DMS153 treated with DMSO at 0.1 percent for 48 hours (cell line): Measurements from ENCODE around the gene TOP3B.

Experiments
- DNase-seq: peaks from one replicate; lab custom pipeline; 2025; ENCODE audit not compliant: unreplicated experiment; lab: John Stamatoyannopoulos, UW

The TOP3B gene

GRCh38 chr22:21982338-21982965 lies at the start of gene TOP3B:
TSS of gene TOP3B (minus strand) at chr22:21982787. CDS start at chr22:21975709, 7,078 bp downstream.
- DNase-seq = peak; percentile 21

DNA sequence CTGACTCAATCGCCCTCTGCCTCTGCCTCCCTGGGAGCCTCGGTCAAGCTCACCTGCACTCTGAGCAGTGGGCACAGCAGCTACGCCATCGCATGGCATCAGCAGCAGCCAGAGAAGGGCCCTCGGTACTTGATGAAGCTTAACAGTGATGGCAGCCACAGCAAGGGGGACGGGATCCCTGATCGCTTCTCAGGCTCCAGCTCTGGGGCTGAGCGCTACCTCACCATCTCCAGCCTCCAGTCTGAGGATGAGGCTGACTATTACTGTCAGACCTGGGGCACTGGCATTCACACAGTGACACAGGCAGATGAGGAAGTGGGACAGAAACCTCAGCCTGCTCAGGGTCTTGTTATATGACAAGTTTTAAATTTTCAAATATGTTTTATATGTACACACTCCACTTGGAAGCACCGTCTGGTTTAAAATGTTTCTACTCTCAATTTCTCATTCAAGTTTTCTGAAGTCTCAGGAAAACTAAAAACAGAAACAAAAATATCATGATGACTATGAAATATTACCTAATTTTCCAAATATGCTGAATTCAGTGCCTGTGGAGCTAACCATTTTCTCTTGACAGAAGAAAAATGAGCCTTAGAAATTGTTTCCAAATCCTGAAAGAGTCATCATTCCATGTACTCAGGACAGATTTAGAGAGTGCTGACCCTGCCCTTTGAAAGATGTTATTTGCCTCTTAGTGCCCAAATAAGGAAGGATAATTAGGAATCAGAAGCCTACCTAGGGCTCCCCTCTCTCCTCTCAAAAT lies 48.8 kb upstream of the TOP3B start:
- DNase-seq = no peak

DNA sequence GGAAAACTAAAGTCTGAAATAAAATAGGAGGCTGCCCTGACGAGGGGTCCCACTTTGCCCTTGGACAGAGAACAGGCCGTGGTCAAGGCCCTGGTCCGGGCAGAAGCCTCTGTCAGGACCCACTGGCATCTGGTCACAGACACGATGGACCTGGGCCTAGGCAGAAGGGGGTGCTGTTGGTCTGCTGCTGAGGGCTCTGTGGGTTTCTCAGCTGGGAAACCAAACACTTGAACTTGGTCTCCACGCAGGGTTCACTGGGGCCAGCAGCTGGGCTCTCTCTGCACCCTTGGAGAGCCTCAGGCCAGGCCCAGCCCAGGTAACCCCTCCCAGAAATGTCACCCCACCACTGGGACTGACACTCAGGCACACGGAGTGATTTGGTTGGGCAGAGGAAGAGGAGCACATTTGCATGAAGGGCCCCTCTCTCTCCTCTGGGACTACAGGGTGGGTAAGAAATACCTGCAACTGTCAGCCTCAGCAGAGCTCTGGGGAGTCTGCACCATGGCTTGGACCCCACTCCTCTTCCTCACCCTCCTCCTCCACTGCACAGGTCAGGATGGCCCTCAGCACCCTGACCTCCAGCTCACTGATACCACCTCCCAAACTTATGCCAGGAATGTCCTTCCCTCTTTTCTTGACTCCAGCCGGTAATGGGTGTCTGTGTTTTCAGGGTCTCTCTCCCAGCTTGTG lies 48.1 kb upstream of the TOP3B start:
- no peak for DNase-seq

- no peak for DNase-seq
Observed at GRCh38 chr22:22027955-22028354, 45.4 kb upstream of the TOP3B start.

DNA sequence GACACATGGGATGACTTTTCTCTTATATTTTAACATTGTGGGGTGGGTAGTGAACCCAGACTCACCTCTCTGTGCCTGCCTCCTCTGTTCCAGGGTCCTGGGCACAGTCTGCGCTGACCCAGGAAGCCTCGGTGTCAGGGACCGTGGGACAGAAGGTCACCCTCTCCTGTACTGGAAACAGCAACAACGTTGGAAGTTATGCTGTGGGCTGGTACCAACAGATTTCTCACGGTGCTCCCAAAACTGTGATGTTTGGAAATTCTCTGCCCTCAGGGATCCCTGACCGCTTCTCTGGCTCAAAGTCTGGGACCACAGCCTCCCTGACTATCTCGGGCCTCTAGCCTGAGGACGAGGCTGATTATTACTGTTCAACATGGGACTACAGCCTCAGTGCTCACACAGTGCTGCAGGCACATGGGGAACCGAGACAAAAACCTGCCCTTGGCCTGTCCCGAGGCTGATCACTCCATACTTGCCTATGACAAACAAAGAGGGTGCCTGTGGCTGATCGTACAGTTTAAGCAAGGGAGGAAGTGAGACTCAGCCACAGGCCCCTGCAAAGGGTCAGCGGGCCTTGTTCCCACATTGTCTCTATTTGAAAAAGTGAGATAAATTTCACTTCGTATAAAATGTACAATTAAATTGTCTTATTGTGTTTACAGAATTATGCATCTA lies 43.7 kb upstream of the TOP3B start:
- no peak for DNase-seq

- no peak for DNase-seq
Observed at GRCh38 chr22:22025320-22026156, 43.0 kb upstream of the TOP3B start.

DNA sequence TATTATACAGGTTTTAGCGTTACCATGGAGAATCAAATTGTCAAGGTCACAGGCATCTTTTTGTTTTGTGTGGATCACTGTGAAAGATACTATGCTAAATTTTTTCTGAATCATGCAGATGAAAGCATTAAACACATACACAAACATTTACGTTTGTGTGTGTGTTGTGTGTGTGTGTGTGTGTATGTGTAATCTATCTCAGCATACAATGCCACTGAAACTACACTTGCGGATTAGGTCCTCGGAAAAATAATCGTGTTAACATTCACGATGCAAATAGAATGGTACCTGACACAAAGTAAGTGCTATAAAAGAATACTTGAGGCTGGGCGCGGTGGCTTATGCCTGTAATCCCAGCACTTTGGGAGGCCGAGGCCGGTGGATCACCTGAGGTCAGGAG lies 41.9 kb upstream of the TOP3B start:
- DNase-seq = no peak

GRCh38 chr22:22023581-22024137 lies 41.1 kb upstream of the TOP3B start:
- no peak for DNase-seq

DNA sequence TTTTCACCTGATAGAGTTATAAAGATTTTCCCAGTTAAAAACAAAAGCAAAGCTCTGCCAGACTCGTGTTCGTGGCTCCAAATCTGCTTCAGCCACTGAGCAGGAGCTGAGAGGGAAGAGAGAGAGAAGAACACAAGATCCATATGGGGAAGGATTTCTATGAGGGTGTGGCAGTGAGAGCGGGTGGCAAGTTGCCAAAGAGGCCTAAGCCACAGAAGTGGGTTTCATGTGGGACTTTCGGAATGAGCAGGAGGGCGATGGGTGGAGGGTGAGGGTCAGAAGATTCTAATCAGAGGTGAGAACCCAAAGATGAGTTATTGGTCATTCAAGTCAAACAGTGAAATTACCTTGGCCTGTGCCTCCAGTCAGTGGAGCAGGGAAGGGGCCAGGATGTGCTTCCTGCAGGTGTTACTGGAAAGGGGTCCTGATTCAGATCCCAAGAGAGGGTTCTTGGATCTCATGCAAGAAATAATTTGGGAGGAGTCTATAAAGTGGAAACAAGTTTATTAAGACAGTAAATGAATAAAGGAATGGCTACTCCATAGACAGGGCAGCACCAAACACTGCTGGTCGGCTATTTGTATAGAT lies 40.5 kb upstream of the TOP3B start:
- no peak for DNase-seq

DNA sequence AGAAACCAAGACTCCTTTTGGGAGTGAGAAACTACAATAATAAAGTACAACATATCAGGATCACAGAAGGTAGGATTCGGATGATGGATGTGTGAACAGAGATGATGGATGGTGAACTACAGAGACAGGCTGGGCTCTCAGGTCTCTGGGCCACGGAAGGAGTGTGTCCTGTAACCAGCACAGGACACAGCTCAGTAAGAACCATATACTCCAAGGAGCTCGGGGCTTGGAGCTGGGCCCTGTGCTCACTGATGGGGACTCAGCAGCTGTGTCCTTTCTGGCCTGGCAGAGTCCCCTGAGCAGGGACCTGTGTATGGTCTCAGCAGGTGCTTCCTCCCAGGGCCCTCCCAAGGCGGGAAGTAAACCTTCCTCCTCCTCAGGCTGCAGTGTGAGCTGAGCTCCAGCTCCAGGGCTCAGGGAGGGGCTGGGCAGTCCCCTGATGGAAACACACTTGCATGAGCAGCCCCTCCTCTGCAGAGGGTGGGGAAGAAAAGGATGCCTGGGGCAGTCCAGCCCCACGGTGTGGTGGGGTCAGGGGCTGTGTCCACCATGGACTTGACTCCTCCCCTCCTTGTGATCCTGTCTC lies 39.8 kb upstream of the TOP3B start:
- DNase-seq = no peak

DNA sequence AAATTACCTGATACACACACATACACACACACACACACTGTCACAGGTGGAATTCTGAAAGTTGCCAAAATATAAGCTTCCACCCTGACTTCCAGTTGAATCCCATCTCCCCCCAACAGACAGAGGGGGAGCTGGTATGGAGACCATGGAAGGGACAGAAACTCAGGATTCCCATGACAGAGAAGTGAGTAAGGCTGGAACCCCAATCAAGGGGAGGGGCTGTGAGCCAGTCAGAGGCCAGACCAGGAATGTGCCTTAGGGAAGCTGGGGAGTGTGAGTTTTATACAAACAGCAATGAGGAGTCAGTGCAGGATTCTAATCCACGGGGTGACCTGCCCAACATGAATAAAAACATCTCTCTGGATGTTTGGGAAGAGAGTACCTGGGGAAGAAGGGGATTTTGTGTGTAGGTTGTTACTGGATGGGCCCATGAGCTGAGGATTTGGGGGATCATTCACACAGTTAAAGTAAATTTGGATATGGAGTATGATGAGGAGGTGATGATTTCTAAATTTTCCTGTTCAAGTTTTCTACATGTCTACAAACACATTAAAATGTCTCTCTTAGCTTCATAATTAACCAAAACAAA lies 38.7 kb upstream of the TOP3B start:
- no peak for DNase-seq

- no peak for DNase-seq
Observed at GRCh38 chr22:22020425-22020852, 37.9 kb upstream of the TOP3B start.

DNA sequence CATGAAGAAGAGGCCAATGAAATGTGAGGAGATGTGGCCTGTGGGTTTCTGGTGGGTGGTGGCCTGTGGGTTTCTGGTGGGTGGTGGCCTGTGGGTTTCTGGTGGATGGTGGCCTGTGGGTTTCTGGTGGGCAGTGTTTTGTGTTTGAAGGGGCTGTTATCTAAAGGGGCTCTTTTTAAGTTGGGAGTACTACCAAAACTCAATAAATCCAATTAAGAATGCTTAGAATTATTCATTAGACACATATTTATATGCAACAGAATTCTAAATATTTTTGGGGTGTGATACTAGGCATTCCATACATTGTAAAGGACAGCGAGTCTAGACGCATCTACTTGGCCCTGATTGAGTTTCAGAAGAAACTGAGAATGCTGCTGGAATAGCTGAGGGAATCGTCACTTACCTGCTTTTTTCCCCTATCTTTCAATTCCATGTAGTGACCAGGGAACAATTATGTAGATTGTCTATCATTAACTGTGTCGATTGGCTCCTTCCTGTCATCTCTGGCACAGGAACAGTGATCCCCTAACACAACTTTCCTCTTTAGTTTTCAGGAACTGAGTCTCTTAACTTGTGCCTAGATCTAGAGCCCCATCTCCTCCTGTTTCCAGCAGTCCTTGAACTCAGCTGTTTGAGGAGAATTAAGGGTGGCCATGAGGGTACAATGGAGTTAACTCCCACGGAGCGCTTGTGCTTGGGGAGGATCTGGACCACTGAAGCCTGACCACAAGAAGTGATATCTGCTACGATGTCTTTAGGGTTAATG lies 37.3 kb upstream of the TOP3B start:
- no peak for DNase-seq

DNA sequence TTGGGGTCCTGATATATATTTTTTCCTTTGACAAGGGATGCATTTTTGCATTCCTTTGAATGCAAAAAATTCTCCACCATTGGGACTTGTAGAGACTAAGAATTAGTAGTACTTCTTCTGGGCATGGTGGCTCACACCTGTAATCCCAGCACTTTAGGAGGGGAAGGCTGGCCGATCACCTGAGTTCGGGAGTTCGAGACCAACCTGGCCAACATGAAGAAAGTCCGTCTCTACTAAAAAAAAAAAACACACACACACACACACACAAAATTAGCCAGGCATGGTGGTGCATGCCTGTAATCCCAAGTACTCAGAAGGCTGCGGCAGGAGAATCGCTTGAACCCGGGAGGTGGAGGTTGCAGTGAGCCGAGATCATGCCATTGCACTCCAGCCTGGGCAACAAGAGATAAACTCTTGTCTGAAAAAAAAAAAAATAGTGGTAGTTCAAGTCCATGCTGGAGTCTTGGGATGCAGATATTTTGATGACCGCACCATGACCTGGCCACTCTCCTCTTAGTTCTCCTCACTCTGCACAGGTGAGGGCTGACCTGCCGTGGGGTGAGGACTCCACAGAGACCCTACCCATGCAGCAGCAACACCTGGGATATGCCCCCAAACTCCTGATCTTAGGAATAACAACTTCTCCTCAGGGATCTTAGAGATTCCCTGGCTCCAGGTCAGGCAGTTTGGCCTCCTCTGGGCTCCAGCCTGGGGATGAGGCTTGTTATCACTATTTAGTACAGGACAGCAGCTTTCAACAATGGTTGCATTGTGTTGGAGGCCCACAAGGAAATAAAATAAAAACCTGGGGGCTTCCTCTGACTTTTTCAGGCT lies 36.5 kb upstream of the TOP3B start:
- DNase-seq = no peak

DNA sequence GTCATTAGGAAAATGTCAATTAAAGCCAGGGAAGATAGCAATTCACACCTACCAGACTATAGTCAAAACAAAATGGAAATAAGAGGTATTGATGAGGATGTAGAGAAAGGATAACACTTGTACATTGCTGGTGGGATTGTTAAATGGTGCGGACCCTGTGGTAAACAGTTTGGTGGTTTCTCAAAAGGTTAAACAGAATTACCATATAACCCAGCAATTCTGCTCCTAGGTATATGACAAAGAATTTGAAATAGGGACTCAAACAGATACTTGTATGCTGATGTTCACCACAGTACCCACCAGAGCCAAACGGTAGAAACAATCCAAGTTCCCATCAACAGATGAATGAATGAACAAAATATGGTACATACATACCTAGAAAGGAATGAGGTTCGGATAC lies 33.0 kb upstream of the TOP3B start:
- no peak for DNase-seq

DNA sequence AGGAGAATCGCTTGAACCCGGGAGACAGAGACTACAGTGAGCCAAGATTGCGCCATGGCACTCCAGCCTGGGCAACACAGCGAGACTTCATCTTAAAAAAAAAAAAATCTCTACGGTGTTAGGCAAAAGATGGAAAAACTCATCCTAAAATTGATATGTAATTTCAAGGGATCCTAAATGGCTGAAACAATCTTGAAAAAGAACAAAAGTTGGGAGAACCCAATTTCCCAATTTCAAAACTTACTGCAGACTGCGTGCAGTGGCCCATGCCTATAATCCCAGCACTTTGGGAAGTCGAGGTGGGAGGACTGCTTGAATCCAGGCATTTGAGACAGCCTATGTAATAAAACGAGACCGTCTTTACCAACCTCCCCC lies 31.7 kb upstream of the TOP3B start:
- no peak for DNase-seq

DNA sequence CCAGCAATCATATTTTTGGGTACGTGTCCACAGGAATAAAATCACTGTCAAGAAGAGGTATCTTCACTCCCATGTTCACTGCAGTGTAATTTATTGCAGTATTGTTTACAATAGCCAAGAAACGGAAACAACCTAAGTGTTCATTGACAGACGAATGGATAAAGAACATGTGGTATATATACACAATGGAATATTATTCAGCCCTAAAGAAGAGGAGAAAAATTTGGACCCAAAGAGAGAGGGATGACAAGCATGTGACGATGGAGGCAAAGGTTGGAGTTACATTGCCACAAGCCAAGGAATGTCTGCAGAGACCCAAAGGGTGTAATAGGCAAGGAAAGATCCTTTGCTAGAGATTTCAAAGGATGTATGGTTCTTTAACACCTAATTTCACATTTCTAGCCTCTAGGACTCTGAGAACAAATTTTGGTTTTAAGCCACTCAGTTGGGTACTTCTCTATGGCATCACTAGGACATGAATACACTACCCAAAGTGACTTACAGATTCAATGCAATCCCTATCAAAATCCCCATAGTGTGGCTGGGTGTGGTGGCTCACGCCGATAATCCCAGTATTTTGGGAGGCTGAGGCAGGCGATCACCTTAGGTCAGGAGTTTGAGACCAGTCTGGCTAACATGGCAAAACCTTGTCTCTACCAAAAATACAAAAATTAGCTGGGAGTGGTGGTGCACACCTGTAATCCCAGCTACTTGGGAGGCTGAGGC lies 31.1 kb upstream of the TOP3B start:
- no peak for DNase-seq
